Activated effector memory CD4-positive, alpha-beta T cell treated with Interleukin-2 at 50 U/mL for 16 hours (primary cell): ENCODE data around the gene LHFPL6.

Experiments used
- DNase-seq: peaks from one replicate; pipeline ENCODE4 v3.0.0-alpha.2; 2020

The LHFPL6 gene

GRCh38 chr13:39552246-39552645 is 50.7 kb downstream of the LHFPL6 start:
- DNase-seq = no peak

- DNase-seq = no peak
These were observed 52.1 kb downstream of the LHFPL6 start for GRCh38 chr13:39550931-39551330.

DNA sequence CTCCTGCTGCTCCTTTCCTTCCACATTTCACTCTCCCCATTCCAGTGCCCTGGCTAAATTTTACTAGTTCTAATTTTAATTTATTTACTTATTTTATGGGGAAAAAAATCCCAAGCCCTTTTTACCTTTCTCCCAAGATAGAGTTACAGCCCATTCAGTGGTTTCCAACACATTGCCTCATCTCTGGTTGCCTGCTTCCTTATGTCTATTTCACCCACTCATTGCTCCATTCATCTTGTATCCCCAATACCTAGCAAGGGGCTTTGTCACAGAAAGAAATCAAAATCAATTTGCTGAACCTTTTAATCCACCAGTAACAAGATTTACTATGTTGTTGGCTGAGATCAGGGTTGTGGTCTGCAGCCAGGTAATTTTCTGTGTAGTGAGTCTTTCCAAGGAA is 55.9 kb downstream of the LHFPL6 start:
- DNase-seq = no peak

DNA sequence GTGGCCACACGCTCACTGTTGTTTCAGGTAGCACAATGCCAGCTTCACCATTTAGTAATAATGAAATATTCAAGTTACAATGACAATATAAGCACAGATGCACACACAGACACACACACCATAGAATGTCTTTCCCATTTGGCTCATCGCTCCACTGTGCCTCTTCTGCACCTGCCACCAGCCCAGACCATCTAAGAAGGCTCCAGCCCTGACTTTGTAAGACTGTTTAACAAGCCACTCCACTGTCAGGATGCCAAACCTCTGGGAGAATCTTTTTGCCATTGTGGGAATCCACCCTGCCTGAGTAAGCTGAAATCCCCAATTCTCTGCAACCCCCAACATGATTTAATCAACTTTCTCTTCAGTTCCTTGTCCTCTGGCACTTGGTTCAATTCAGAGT is 60.6 kb downstream of the LHFPL6 start:
- no peak for DNase-seq

DNA sequence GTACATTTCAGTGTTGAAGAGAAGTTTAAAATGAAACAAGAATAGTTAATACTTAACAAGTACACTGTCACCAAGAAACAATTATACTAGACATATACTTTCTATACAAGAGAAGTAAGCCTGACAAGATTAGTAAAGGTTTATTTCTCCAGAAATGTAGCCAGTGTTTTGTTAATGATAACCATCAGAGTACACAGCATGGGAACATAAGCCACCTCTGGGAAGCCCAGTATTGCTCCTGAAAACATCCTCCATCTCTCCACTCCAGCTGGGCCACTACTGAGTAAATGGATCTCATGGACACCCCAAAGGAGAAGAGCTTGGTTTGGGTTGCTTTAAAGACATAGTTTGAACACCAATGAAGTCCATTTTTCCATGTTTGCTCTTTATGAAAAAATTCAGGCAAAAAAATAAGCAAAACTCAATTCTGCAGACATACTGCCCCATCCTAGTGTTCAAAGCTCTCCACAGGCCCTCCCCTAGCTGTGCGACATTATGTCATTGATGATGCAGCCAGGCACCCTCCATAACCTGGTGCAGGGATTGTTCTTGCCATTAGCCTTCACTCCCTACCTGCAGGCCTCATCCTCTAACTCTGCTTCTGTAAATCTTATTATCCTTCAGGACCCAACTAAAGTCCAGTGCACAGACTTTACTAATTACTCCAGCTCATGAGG is 61.9 kb downstream of the LHFPL6 start:
- no peak for DNase-seq

DNA sequence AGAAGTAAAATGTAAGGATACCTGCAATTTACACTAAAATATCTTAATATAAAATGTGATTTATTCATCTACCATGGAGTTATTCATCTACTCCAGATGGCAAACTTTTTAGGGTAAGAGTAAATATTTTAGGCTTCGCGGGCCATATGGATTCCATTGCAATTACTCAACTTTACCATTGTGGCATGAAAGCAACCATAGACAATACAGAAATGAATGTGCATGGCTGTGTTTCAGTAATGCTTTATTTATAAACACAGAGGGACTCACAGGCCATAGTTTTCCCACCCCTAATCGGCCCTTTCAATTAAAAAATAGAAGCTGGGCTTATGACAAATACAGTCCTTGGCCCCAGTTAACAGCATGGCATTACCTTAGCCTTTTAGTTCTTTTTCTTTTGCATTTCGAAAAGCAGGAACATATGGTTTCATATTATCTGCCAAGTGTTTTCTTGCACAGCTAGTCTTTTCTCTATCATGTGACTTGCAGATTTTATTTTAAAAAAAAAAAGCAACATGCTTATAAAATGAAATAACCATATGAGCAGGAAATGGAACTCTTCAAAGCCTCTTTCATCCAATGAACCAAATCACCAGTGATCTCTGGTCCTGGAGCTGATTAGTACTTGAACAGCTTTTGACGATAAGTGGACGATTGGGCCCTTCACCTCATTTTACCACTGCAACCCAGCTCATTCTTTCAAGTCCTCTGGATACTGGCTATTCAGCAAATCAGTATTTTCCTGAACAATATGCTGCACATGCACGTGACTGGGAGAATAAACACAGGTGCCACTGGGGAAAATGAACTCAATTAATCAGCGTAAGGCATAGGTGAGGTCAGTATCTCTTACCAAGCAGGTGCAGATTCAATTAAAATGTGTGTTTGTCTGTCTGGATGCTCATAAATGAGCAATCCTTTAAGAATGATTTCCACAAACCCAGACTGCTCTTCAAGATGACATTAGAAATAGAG is 63.9 kb downstream of the LHFPL6 start:
- DNase-seq = no peak

- DNase-seq = no peak
These were observed 66.1 kb downstream of the LHFPL6 start for GRCh38 chr13:39536906-39537305.

DNA sequence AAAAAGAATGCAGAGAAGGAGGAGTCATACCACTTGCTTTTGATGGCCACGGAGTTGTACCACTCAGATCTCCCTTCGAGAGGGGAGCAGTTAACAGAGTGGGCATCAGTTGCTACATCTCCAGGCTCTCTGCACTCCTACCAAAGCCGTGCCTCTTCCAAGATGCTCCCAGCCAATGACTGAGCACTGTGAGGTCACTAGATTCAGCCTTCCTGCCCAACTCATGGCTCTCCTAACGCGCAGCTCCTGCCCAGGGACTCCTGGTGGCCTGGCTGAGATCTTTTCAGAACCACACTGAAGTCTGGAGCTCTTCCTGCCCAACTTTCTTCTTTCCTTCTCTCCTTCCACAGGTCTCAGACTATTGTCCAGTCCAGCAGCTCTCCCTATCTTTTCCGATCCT is 66.7 kb downstream of the LHFPL6 start:
- DNase-seq = no peak

DNA sequence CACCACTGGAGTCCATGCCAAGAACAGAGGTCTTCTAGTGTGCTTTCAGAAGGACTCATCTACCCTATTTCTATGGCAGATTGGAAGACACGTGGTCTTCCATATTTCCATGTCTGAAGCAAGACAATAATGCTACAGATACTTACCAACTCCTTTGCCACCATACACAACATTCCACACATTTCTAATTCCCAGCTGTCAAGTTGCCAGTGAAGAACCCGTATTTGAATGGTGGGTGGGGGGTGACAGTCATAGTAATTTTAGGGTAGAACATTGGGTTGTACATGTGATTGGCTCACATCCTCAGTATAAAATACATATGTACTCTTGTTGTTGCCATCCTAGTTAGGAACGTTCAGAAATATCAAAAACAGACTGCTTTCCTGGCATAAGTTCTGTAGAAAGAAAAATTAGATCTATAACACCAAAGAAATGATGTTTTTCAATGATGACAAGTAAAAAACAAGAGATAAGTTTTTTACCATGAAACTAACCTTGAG is 69.3 kb downstream of the LHFPL6 start:
- no peak for DNase-seq

DNA sequence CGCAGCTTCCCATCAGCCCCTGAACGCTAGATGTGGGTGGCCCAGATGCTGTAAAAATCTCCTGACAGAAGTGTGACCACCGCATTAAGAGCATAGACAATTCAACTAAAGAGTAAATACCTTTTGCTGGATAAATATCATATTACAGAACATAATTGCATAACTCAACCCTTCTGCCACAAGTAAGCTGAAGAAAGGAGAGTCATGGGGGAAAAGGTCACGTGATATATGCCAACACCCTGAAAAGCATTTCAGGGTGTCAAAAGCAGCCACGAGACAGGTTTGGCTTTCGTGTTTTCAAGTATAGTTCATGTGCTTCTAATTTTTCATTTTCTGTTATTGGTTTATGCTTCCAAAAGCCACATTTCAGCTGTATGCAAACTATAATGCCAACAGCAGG is 71.3 kb downstream of the LHFPL6 start:
- no peak for DNase-seq

DNA sequence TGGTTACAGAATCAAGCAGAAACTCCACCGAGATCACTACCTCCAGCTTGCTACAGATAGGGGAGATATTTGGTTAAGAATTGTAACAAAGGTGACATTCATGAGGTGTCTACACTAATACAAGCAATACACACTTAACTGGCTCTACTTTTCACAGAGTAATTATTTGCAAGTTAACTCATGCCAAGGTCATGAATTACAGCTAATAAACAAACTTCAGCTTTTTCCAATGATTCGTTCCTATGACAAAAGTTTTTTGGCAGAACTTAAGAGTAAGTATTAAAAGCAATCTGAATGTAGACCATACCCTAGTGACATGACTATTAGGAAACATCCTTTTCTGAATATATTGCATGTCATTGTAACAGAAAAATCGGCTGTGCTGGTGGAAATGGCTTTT is 72.1 kb downstream of the LHFPL6 start:
- no peak for DNase-seq

DNA sequence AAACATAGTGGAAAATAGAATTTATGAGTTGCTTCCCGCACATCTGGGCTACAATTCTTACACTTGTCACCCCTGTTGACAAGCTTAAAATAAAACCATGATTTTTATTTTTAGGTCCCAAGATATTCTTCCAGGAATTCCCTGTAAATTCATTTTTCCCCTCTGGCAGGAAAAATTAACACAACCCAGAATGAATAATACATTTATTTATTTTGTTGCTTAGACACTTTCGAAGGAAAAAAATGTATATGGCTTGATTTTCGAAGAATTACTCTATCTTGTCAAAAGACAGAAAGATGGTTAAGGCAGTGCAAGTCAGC is 74.4 kb downstream of the LHFPL6 start:
- no peak for DNase-seq

- no peak for DNase-seq
These were observed 74.9 kb downstream of the LHFPL6 start for GRCh38 chr13:39527961-39528660.

GRCh38 chr13:39527301-39527700 is 75.7 kb downstream of the LHFPL6 start:
- DNase-seq = no peak

DNA sequence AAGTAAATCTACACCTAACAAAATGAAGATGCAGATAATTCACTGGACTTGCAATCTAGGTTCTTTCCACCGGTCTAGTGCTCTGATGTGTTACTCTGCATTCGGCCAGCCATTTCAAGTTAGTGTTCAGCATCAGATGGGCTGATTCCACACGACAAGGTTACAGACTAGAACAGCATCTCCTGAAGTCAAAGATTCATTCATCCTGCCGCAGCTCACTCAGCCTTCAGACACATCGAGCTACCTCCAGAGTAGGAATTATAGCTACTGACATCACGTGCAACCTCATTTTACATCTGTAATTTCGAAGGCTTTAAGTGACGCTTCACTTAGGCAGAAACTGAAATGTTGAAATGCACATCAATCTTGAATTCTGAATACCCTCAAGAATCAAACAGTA is 76.5 kb downstream of the LHFPL6 start:
- DNase-seq = no peak

DNA sequence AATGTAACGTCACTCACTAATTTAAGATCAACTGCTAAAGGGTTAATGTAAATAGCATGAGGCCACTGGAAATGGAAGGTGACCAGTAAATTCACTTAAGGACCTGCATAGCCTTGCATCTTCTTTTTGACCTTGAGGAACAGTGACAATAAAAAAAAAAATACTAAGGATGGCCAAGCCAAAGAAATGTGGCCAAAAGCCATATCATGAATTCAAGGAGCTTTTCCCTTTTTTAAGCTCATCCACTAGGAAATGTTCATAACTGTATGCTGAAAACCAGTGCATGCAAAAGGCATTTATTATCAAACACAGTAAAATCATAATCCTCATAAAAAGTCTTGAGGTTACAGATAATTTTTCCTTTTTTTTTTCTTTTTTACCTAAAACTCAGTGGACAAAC is 77.5 kb downstream of the LHFPL6 start:
- no peak for DNase-seq

- no peak for DNase-seq
These were observed 78.2 kb downstream of the LHFPL6 start for GRCh38 chr13:39524795-39525194.

DNA sequence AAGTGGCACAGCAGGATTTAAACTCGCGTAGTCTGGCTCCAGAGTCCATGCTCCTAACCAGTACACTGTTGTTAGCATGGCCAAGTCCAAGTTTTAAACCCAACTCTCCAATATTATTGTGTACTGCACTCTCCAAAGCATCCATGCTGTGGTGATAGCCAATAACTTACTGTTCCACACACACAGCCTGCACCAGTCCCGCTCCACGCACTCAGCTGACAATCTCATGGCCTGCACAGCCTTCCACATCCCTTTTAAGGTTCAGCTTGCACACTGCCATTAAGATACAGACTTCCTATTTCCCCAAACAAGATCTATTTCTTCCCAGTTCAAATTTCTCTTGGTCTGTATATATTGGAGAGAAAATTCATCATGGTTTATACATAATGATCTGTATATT is 80.7 kb downstream of the LHFPL6 start:
- no peak for DNase-seq

- no peak for DNase-seq
These were observed 81.3 kb downstream of the LHFPL6 start for GRCh38 chr13:39521701-39522100.

- no peak for DNase-seq
These were observed 86.9 kb downstream of the LHFPL6 start for GRCh38 chr13:39516096-39516495.

DNA sequence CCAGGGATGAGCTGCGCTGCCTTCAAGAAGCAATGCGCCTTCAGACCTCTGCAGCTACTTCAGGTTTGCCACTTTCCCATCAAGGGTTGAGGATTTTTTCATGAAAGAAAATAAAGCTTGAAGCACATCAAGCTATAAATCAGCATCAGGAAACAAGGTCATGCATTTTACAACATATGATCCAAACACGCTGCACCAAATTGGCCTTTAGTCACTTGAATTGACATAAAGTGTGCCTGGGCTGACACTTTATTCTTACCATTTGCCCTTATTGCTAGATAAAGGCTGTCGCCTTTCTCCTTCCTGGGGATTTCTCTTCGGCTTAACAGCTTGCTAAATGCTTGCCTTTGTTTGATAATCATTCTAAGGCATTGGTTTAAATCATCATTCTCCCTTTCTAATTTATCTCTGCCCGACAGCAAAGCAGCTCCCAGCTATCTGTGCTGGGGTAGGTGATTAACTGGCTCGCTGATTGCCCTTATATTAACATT is 87.7 kb downstream of the LHFPL6 start:
- no peak for DNase-seq

GRCh38 chr13:39512687-39513086 is 90.3 kb downstream of the LHFPL6 start:
- no peak for DNase-seq

DNA sequence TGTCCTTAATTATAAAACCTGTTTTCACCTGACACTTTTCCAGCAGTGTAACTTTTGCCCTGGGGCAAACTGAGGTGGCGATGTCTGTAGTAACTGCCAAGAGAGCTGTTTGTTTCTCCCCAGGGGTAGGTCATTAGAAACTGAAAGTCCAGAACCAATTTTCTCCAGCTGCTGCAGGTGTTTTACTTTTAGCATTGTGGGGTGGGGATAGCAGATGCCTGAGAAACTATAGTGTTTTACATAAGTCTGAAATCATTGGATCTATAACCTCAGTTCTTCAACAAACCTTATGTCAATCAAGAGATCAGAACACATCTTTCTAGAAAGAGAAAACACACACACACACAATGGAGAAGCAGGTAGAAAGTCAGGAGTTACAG is 92.7 kb downstream of the LHFPL6 start:
- DNase-seq = no peak
